NB4 (cell line): ENCODE data around the gene KIF6.

ENCODE experiments used
- MAX ChIP-seq: IDR thresholded peaks from 2 replicates; pipeline ENCODE4 v1.6.1; 2011; ENCODE audit warnings: low read depth, low read length
- MYC ChIP-seq: IDR thresholded peaks from 2 replicates; pipeline ENCODE4 v1.6.1; 2011; ENCODE audit warnings: low read depth, low read length
- POLR2A ChIP-seq: IDR thresholded peaks from 2 replicates; pipeline ENCODE4 v1.6.1; 2011; ENCODE audit warnings: mild to moderate bottlenecking; ENCODE audit not compliant: insufficient read length; ENCODE audit errors: extremely low read depth
- TF ChIP-seq, protein P1 (sequence below): IDR thresholded peaks from one replicate; pipeline ENCODE4 v1.5.1; 2012; ENCODE audit warnings: low read depth, low read length

GRCh38 chr6:39302011-39302410, 423.2 kb downstream of the KIF6 start:
- TF ChIP-seq, protein P1, sequence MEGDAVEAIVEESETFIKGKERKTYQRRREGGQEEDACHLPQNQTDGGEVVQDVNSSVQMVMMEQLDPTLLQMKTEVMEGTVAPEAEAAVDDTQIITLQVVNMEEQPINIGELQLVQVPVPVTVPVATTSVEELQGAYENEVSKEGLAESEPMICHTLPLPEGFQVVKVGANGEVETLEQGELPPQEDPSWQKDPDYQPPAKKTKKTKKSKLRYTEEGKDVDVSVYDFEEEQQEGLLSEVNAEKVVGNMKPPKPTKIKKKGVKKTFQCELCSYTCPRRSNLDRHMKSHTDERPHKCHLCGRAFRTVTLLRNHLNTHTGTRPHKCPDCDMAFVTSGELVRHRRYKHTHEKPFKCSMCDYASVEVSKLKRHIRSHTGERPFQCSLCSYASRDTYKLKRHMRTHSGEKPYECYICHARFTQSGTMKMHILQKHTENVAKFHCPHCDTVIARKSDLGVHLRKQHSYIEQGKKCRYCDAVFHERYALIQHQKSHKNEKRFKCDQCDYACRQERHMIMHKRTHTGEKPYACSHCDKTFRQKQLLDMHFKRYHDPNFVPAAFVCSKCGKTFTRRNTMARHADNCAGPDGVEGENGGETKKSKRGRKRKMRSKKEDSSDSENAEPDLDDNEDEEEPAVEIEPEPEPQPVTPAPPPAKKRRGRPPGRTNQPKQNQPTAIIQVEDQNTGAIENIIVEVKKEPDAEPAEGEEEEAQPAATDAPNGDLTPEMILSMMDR, result no peak
- no peak for TF ChIP-seq POLR2A
- TF ChIP-seq MAX, result no peak
- no peak for TF ChIP-seq MYC
